T-helper 2 cell treated with Interferon-gamma antibody and Interleukin-4, amounts not matched to agents 100 ng/mL and 5 ng/mL, for 36 hours (primary cell): ENCODE results near the gene SCG5. TPM values are rescaled to one million over a fixed set of nuclear protein-coding genes. Genes with fewer than 3 reads are reported as not detected.

Source experiments
- intact Hi-C: fragments of 100-400 bp; cut with micrococcal nuclease; formaldehyde crosslinking; loops from one replicate; pipeline ENCODE4 v1.15.1; 2023
- total RNA-seq: library from RNA; stranded (reverse); gene quantifications from 2 replicates; pipeline ENCODE4 v1.2.3, GENCODE V29; 2022

Gene SCG5
- total RNA-seq, 1 donor from 2014 or later, result 4.1 TPM

- intact Hi-C loops, result no loop called here
Observed at GRCh38 chr15:32659340-32660155, 18.0 kb downstream of the SCG5 start.

- intact Hi-C loops, result no loop called here
Observed at GRCh38 chr15:32663671-32664070, 22.2 kb downstream of the SCG5 start.

GRCh38 chr15:32664796-32665195 is 23.3 kb downstream of the SCG5 start:
- intact Hi-C loops, result no loop called here

- intact Hi-C loops, result no loop called here
Observed at GRCh38 chr15:32667321-32667720, 25.8 kb downstream of the SCG5 start.

- intact Hi-C loops, result no loop called here
Observed at GRCh38 chr15:32668942-32669341, 27.4 kb downstream of the SCG5 start.

- intact Hi-C loops, result no loop called here
Observed at GRCh38 chr15:32669896-32670611, 28.5 kb downstream of the SCG5 start.

- intact Hi-C loops, result no loop called here
Observed at GRCh38 chr15:32670623-32671022, 29.1 kb downstream of the SCG5 start.

GRCh38 chr15:32671339-32672325 is 30.1 kb downstream of the SCG5 start:
- intact Hi-C loops, result no loop called here

- intact Hi-C loops, result no loop called here
Observed at GRCh38 chr15:32674681-32675080, 33.2 kb downstream of the SCG5 start.

- intact Hi-C loops, result no loop called here
Observed at GRCh38 chr15:32675466-32675865, 34.0 kb downstream of the SCG5 start.

GRCh38 chr15:32676169-32676568 is 34.7 kb downstream of the SCG5 start:
- intact Hi-C loops, result no loop called here

GRCh38 chr15:32677238-32677750 is 35.8 kb downstream of the SCG5 start:
- intact Hi-C loops, result no loop called here

- intact Hi-C loops, result no loop called here
Observed at GRCh38 chr15:32679298-32679690, 37.8 kb downstream of the SCG5 start.

GRCh38 chr15:32682569-32682968 is 41.1 kb downstream of the SCG5 start:
- intact Hi-C loops, result no loop called here

- intact Hi-C loops, result no loop called here
Observed at GRCh38 chr15:32682977-32683630, 41.6 kb downstream of the SCG5 start.

GRCh38 chr15:32683906-32684584 is 42.5 kb downstream of the SCG5 start:
- intact Hi-C loops, result no loop called here

- intact Hi-C loops, result no loop called here
Observed at GRCh38 chr15:32685576-32685975, 44.1 kb downstream of the SCG5 start.

GRCh38 chr15:32687556-32687955 is 46.0 kb downstream of the SCG5 start:
- intact Hi-C loops, result no loop called here

- intact Hi-C loops, result no loop called here
Observed at GRCh38 chr15:32688151-32688639, 46.7 kb downstream of the SCG5 start.
